NCI-H1092 treated with DMSO at 0.1 percent for 48 hours (cell line): ENCODE results near the gene PPP4R2.

Experiments used
- DNase-seq: peaks from one replicate; lab custom pipeline; 2025; lab: John Stamatoyannopoulos, UW

Gene PPP4R2

GRCh38 chr3:73114711-73115110 is 118.1 kb downstream of the PPP4R2 start:
- DNase-seq = no peak

GRCh38 chr3:73115806-73116205 is 119.2 kb downstream of the PPP4R2 start:
- no peak for DNase-seq
